Measurements from ENCODE around the gene DDRGK1. TPM values are rescaled to one million over a fixed set of nuclear protein-coding genes. Genes with fewer than 3 reads are reported as not detected.
"Not testable (repeated sequence)": the region's sequence is repeated elsewhere in the genome, so short reads cannot be mapped to it uniquely, and the experiment has no call there.

DDRGK1 gene
- total RNA-seq, 1 experiment from 2014 or later: 22.0 TPM

- H3K4me3 ChIP-seq (ENCODE audit: low read length): no peak overlapping the region
- H3K36me3 ChIP-seq (ENCODE audit: insufficient read depth, low read length): no peaks in the 10 kb centered on the region; the same call in none of the 2 replicates
These were observed 14.8 kb downstream of the DDRGK1 start for GRCh38 chr20:3189561-3190131.

GRCh38 chr20:3188823-3189413 lies 15.6 kb downstream of the DDRGK1 start:
- H3K27me3 ChIP-seq (ENCODE audit: low read length): no peaks in the 10 kb centered on the region
- H3K9me2 ChIP-seq (replicated peaks; ENCODE audit: insufficient read depth, low read length): no peaks in the 10 kb centered on the region
- H3K9me3 ChIP-seq (ENCODE audit: low read length): no peaks in the 10 kb centered on the region
- no peak overlapping the region for H3K27ac ChIP-seq (ENCODE audit: low read length)
- H4K20me1 ChIP-seq (ENCODE audit: insufficient read depth, low read depth, low read length): 0 out of 2 replicates have a peak, but pooled peaks cover 2% of the 10 kb centered on the region
- H3K4me1 ChIP-seq (ENCODE audit: low read length): no peaks in the 10 kb centered on the region
- no peak overlapping the region for H2AFZ ChIP-seq (ENCODE audit: low read length)
- no peak overlapping the region for H3K4me3 ChIP-seq (ENCODE audit: low read length)
- no peak for DNase-seq
- H3K4me2 ChIP-seq (ENCODE audit: low read depth, low read length, poor library complexity, severe bottlenecking): no peak overlapping the region
- H3K79me2 ChIP-seq (ENCODE audit: low read length): no peaks in the 10 kb centered on the region
- H3K9ac ChIP-seq (ENCODE audit: low read length): no peak overlapping the region
- no peaks in the 10 kb centered on the region; the same call in none of the 2 replicates for H3K36me3 ChIP-seq (ENCODE audit: insufficient read depth, low read length)

More at GRCh38 chr20:3189561-3190131, 14.8 kb downstream of the DDRGK1 start:
- Histone ChIP-seq H3K9me3 (ENCODE audit: low read length) (no peaks in the 10 kb centered on the region), H2AFZ (ENCODE audit: low read length) (no peak overlapping the region), H3K79me2 (ENCODE audit: low read length) (no peaks in the 10 kb centered on the region), H3K9ac (ENCODE audit: low read length) (no peak overlapping the region), H3K27me3 (ENCODE audit: low read length) (no peaks in the 10 kb centered on the region), H3K27ac (ENCODE audit: low read length) (no peak overlapping the region), H3K4me1 (ENCODE audit: low read length) (no peaks in the 10 kb centered on the region), H3K4me2 (ENCODE audit: low read depth, low read length, poor library complexity, severe bottlenecking) (no peak overlapping the region), H4K20me1 (ENCODE audit: insufficient read depth, low read depth, low read length) (no peaks in the 10 kb centered on the region), H3K9me2 (replicated peaks; ENCODE audit: insufficient read depth, low read length) (no peaks in the 10 kb centered on the region)
- DNase-seq: no peak

- H3K4me1 ChIP-seq (ENCODE audit: low read length): not testable (repeated sequence)
These were observed 16.6 kb downstream of the DDRGK1 start for GRCh38 chr20:3187861-3188260.

GRCh38 chr20:3183896-3184612 lies 20.4 kb downstream of the DDRGK1 start:
- no peaks in the 10 kb centered on the region for H3K9me3 ChIP-seq (ENCODE audit: low read length)
- H3K79me2 ChIP-seq (ENCODE audit: low read length): no peaks in the 10 kb centered on the region
- no peak overlapping the region for H3K9ac ChIP-seq (ENCODE audit: low read length)
- H3K27ac ChIP-seq (ENCODE audit: low read length): no peak overlapping the region
- no peaks in the 10 kb centered on the region for H3K36me3 ChIP-seq (ENCODE audit: insufficient read depth, low read length)
- no peak overlapping the region for H3K4me2 ChIP-seq (ENCODE audit: low read depth, low read length, poor library complexity, severe bottlenecking)
- no peaks in the 10 kb centered on the region for H3K9me2 ChIP-seq (replicated peaks; ENCODE audit: insufficient read depth, low read length)
- H3K4me3 ChIP-seq (ENCODE audit: low read length): no peak overlapping the region
- no peak overlapping the region for H2AFZ ChIP-seq (ENCODE audit: low read length)
- no peak for DNase-seq
- no peaks in the 10 kb centered on the region for H3K4me1 ChIP-seq (ENCODE audit: low read length)
- H4K20me1 ChIP-seq (ENCODE audit: insufficient read depth, low read depth, low read length): 0 out of 2 replicates have a peak, but pooled peaks cover 4% of the 10 kb centered on the region
- H3K27me3 ChIP-seq (ENCODE audit: low read length): no peaks in the 10 kb centered on the region

More at GRCh38 chr20:3187861-3188260, 16.6 kb downstream of the DDRGK1 start:
- H3K9me3 ChIP-seq (ENCODE audit: low read length); H2AFZ ChIP-seq (ENCODE audit: low read length); H4K20me1 ChIP-seq (ENCODE audit: insufficient read depth, low read depth, low read length); DNase-seq; H3K79me2 ChIP-seq (ENCODE audit: low read length); H3K36me3 ChIP-seq (ENCODE audit: insufficient read depth, low read length); H3K27ac ChIP-seq (ENCODE audit: low read length); H3K9me2 ChIP-seq (replicated peaks; ENCODE audit: insufficient read depth, low read length); H3K27me3 ChIP-seq (ENCODE audit: low read length); H3K4me2 ChIP-seq (ENCODE audit: low read depth, low read length, poor library complexity, severe bottlenecking); H3K4me3 ChIP-seq (ENCODE audit: low read length); H3K9ac ChIP-seq (ENCODE audit: low read length): not testable (repeated sequence)

GRCh38 chr20:3182429-3182828 lies 22.1 kb downstream of the DDRGK1 start:
- H3K9me3 ChIP-seq (ENCODE audit: low read length); H3K79me2 ChIP-seq (ENCODE audit: low read length); H3K27ac ChIP-seq (ENCODE audit: low read length); H3K27me3 ChIP-seq (ENCODE audit: low read length); H3K9ac ChIP-seq (ENCODE audit: low read length); H3K4me3 ChIP-seq (ENCODE audit: low read length); H3K4me1 ChIP-seq (ENCODE audit: low read length); H3K36me3 ChIP-seq (ENCODE audit: insufficient read depth, low read length); H3K9me2 ChIP-seq (replicated peaks; ENCODE audit: insufficient read depth, low read length); DNase-seq; H3K4me2 ChIP-seq (ENCODE audit: low read depth, low read length, poor library complexity, severe bottlenecking); H2AFZ ChIP-seq (ENCODE audit: low read length); H4K20me1 ChIP-seq (ENCODE audit: insufficient read depth, low read depth, low read length): not testable (repeated sequence)

GRCh38 chr20:3181270-3181669 lies 23.2 kb downstream of the DDRGK1 start:
- H3K79me2 ChIP-seq (ENCODE audit: low read length): no peaks in the 10 kb centered on the region
- H3K4me3 ChIP-seq (ENCODE audit: low read length): no peak overlapping the region
- DNase-seq: no peak
- H3K27me3 ChIP-seq (ENCODE audit: low read length): no peaks in the 10 kb centered on the region
- H3K9me2 ChIP-seq (replicated peaks; ENCODE audit: insufficient read depth, low read length): no peaks in the 10 kb centered on the region
- H2AFZ ChIP-seq (ENCODE audit: low read length): no peak overlapping the region
- 0 out of 2 replicates have a peak, but pooled peaks cover 4% of the 10 kb centered on the region for H4K20me1 ChIP-seq (ENCODE audit: insufficient read depth, low read depth, low read length)
- no peaks in the 10 kb centered on the region for H3K36me3 ChIP-seq (ENCODE audit: insufficient read depth, low read length)
- no peak overlapping the region for H3K9ac ChIP-seq (ENCODE audit: low read length)
- no peaks in the 10 kb centered on the region for H3K9me3 ChIP-seq (ENCODE audit: low read length)
- H3K4me2 ChIP-seq (ENCODE audit: low read depth, low read length, poor library complexity, severe bottlenecking): no peak overlapping the region
- H3K27ac ChIP-seq (ENCODE audit: low read length): no peak overlapping the region
- H3K4me1 ChIP-seq (ENCODE audit: low read length): no peaks in the 10 kb centered on the region

- Histone ChIP-seq H3K9me2 (replicated peaks; ENCODE audit: insufficient read depth, low read length) (no peaks in the 10 kb centered on the region), H3K4me3 (ENCODE audit: low read length) (no peak overlapping the region), H3K4me1 (ENCODE audit: low read length) (no peaks in the 10 kb centered on the region), H3K27me3 (ENCODE audit: low read length) (no peaks in the 10 kb centered on the region), H2AFZ (ENCODE audit: low read length) (no peak overlapping the region), H3K9ac (ENCODE audit: low read length) (no peak overlapping the region), H4K20me1 (ENCODE audit: insufficient read depth, low read depth, low read length) (0 out of 2 replicates have a peak, but pooled peaks cover 4% of the 10 kb centered on the region), H3K36me3 (ENCODE audit: insufficient read depth, low read length) (no peaks in the 10 kb centered on the region), H3K27ac (ENCODE audit: low read length) (no peak overlapping the region), H3K4me2 (ENCODE audit: low read depth, low read length, poor library complexity, severe bottlenecking) (no peak overlapping the region), H3K79me2 (ENCODE audit: low read length) (no peaks in the 10 kb centered on the region), H3K9me3 (ENCODE audit: low read length) (no peaks in the 10 kb centered on the region)
- DNase-seq: no peak
These were observed 24.2 kb downstream of the DDRGK1 start for GRCh38 chr20:3180319-3180718.

GRCh38 chr20:3177746-3178485 lies 26.6 kb downstream of the DDRGK1 start:
- Histone ChIP-seq H3K79me2 (ENCODE audit: low read length) (no peaks in the 10 kb centered on the region), H3K4me3 (ENCODE audit: low read length) (no peak overlapping the region), H3K4me2 (ENCODE audit: low read depth, low read length, poor library complexity, severe bottlenecking) (no peak overlapping the region), H3K36me3 (ENCODE audit: insufficient read depth, low read length) (no peaks in the 10 kb centered on the region), H3K27me3 (ENCODE audit: low read length) (no peaks in the 10 kb centered on the region), H4K20me1 (ENCODE audit: insufficient read depth, low read depth, low read length) (no peaks in the 10 kb centered on the region), H2AFZ (ENCODE audit: low read length) (no peak overlapping the region), H3K9me2 (replicated peaks; ENCODE audit: insufficient read depth, low read length) (no peaks in the 10 kb centered on the region), H3K9me3 (ENCODE audit: low read length) (no peaks in the 10 kb centered on the region), H3K27ac (ENCODE audit: low read length) (no peak overlapping the region), H3K4me1 (ENCODE audit: low read length) (peaks cover 4% of the 10 kb centered on the region), H3K9ac (ENCODE audit: low read length) (no peak overlapping the region)
- DNase-seq: no peak
